WERI-Rb-1 (cell line): ENCODE data around the gene PALM.

Source experiments
- DNase-seq: peaks from one replicate; pipeline ENCODE4 v3.0.0-alpha.2; 2020
- H3K27ac ChIP-seq: fragments of 250-450 bp; sonication (Bioruptor Pico); 2 replicates; pipeline ENCODE4 v1.5.1; 2020; ENCODE audit warnings: mild to moderate bottlenecking, moderate library complexity
- H3K27me3 ChIP-seq: fragments of 250-450 bp; sonication (Bioruptor Pico); 2 replicates; pipeline ENCODE4 v1.5.1; 2021; ENCODE audit warnings: mild to moderate bottlenecking, low read depth, moderate library complexity; ENCODE audit not compliant: insufficient read depth, severe bottlenecking
- H3K36me3 ChIP-seq: fragments of 250-450 bp; sonication (Bioruptor Pico); 2 replicates; pipeline ENCODE4 v1.5.1; 2020; ENCODE audit warnings: mild to moderate bottlenecking, moderate library complexity
- H3K4me3 ChIP-seq: 2 replicates; pipeline ENCODE4 v1.5.1; 2011; ENCODE audit warnings: low read depth, mild to moderate bottlenecking, control low read depth, low read length
- H3K9me3 ChIP-seq: fragments of 250-450 bp; sonication (Bioruptor Pico); 2 replicates; pipeline ENCODE4 v1.5.1; 2021; ENCODE audit warnings: mild to moderate bottlenecking, moderate library complexity; ENCODE audit not compliant: severe bottlenecking
- TF ChIP-seq, protein P1 (sequence below): IDR thresholded peaks from 2 replicates; pipeline ENCODE4 v1.5.1; 2011; ENCODE audit warnings: low read depth, mild to moderate bottlenecking, control low read depth, inconsistent platforms, low read length

PALM gene

GRCh38 chr19:788983-789700, 80.4 kb downstream of the PALM start:
- Histone ChIP-seq H3K27me3 (no peaks in the 10 kb centered on the region), H3K27ac (peak overlapping the region; percentile 87), H3K4me3 (peak overlapping the region; percentile 0), H3K36me3 (no peaks in the 10 kb centered on the region), H3K9me3 (no peaks in the 10 kb centered on the region)
- DNase-seq, result peak; percentile 83
- TF ChIP-seq, protein P1, sequence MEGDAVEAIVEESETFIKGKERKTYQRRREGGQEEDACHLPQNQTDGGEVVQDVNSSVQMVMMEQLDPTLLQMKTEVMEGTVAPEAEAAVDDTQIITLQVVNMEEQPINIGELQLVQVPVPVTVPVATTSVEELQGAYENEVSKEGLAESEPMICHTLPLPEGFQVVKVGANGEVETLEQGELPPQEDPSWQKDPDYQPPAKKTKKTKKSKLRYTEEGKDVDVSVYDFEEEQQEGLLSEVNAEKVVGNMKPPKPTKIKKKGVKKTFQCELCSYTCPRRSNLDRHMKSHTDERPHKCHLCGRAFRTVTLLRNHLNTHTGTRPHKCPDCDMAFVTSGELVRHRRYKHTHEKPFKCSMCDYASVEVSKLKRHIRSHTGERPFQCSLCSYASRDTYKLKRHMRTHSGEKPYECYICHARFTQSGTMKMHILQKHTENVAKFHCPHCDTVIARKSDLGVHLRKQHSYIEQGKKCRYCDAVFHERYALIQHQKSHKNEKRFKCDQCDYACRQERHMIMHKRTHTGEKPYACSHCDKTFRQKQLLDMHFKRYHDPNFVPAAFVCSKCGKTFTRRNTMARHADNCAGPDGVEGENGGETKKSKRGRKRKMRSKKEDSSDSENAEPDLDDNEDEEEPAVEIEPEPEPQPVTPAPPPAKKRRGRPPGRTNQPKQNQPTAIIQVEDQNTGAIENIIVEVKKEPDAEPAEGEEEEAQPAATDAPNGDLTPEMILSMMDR, result no peak

DNA sequence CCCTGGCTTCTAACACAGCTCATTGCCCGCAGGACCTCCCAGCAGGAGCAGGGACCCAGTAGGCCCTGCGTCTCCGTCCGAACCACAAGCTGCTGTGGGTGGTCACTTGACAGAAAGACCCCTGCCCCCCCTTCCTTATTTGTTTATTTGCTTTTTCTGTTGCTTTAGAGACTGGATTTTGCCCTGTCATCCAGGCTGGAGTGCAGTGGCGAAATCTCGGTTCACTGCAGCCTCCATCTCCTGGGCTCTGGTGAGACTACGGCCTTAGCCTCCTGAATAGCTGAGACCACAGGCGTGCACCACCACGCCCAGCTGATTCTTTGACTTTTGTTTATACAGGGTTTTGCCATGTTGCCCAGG, 80.9 kb downstream of the PALM start:
- Histone ChIP-seq H3K36me3 (no peaks in the 10 kb centered on the region), H3K4me3 (no peak overlapping the region), H3K9me3 (no peaks in the 10 kb centered on the region), H3K27ac (peak overlapping the region; percentile 87), H3K27me3 (no peaks in the 10 kb centered on the region)
- DNase-seq, result no peak
- TF ChIP-seq, protein P1, result no peak

GRCh38 chr19:791007-791566, 82.4 kb downstream of the PALM start:
- no peak overlapping the region for H3K4me3 ChIP-seq
- TF ChIP-seq, protein P1, result no peak
- H3K27ac ChIP-seq, result peak overlapping the region; percentile 72
- H3K9me3 ChIP-seq, result no peaks in the 10 kb centered on the region
- DNase-seq, result no peak
- H3K36me3 ChIP-seq, result no peaks in the 10 kb centered on the region
- H3K27me3 ChIP-seq, result no peaks in the 10 kb centered on the region

DNA sequence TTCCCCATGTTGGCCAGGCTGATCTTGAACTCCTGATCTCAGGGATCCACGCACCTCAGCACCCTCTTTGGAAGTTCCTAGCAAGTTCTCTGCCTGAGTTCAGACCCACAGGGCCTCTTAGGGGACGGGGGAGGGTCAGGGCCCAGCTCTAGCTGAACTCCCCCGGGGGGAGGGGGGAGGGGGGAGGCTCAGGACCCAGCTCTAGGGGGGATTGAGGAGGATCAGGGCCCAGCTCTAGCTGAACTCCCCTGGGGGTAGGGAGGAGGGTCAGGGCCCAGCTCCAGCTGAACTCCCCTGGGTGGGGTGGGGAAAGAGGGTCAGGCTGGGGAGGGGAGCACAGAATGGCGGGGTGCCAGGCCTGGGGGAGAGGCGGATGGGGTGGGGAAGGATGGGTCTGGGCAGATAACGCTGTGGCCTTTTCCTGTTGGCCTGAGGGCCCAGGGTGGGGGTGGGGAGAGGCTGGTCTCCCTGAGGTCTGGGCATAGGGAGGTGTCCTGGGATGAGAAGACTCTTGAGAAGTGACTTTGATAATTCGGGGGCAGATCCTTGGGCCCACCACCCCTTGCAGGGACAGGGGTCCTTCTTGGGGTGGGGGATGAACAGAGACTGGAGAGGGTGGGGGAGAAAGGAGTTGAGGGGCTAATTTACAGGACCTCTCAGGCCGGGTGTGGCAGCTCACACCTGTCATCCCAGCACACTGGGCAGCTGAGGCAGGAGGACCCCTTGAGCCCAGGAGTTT, 83.0 kb downstream of the PALM start:
- H3K9me3 ChIP-seq, result no peaks in the 10 kb centered on the region
- H3K27me3 ChIP-seq, result no peaks in the 10 kb centered on the region
- DNase-seq, result peak; percentile 81
- no peak overlapping the region for H3K4me3 ChIP-seq
- TF ChIP-seq, protein P1, result no peak
- H3K27ac ChIP-seq, result peak overlapping the region; percentile 72
- H3K36me3 ChIP-seq, result no peaks in the 10 kb centered on the region

DNA sequence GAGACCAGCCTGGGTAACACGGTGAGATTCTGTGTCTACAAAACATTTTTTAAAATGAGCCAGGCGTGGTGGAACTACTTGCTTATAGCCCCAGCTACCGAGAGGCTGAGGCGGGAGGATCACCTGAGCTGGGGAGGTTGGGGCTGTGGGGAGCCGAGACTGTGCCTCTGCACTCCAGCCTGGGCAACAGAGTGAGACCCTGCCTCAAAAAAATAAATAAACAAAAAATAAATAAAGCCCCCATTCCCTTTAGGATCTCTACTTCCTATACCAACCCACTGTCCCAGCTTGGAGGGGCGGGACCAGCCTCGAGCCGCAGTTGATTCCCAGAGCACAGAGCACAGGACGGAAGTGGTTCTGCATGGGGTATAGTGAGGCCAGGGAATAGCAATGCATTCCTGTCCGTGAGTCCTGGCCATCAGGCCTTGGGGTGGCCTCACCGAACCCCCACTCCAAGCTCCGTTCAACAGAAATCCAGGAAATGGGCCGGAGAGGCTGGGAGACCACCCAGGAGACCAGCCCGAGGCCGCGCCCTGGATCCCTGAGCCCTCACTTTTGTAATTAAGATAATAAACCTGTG, 83.7 kb downstream of the PALM start:
- H3K9me3 ChIP-seq, result no peaks in the 10 kb centered on the region
- H3K27ac ChIP-seq, result peak overlapping the region; percentile 72
- H3K4me3 ChIP-seq, result no peak overlapping the region
- DNase-seq, result no peak
- H3K27me3 ChIP-seq, result no peaks in the 10 kb centered on the region
- no peaks in the 10 kb centered on the region for H3K36me3 ChIP-seq
- TF ChIP-seq, protein P1, result no peak
